ENCODE results near the gene COL8A2. TPM values are rescaled to one million over a fixed set of nuclear protein-coding genes. Genes with fewer than 3 reads are reported as not detected.

Gene COL8A2
- total RNA-seq, 4 donors from 2014 or later, result 43.3 to 57.8 (median 50.6) TPM

DNA sequence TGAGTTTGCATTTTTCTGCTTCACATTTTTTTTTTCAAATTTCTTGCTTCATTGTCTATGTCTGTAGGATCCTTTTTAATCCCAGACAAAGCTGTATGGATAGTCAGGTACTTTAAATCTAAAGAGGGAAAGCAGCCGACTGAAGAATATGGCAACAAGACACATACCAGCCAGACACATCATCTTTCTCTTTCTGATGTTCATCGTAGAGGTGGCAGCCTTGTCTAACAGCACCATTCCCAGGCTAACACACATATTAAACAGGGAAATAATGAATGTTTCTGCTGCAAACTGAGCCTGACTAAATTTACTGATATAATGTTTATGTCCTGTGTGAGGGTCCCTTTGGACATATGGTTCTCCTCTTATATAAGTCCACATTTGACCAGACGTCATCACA, 44.8 kb downstream of the COL8A2 start:
- H3K36me3 ChIP-seq, result no peaks in the 10 kb centered on the region
- WGBS, 2 donors (ENCODE audit: low coverage in 1 of 2), result 18 to 52% methylated on average over 3 of the region's 3 CpGs
- no peak overlapping the region for H3K4me3 ChIP-seq
- H3K4me1 ChIP-seq, result peaks cover 0 to 16% (median 8%) of the 10 kb centered on the region in 3 donors
- TF ChIP-seq POLR2AphosphoS5 (IDR thresholded peaks at IDR 0.05) (no peak), POLR2A (IDR thresholded peaks at IDR 0.05) (no peak), EP300 (IDR thresholded peaks at IDR 0.05) (no peak)
- TF ChIP-seq, protein P1, sequence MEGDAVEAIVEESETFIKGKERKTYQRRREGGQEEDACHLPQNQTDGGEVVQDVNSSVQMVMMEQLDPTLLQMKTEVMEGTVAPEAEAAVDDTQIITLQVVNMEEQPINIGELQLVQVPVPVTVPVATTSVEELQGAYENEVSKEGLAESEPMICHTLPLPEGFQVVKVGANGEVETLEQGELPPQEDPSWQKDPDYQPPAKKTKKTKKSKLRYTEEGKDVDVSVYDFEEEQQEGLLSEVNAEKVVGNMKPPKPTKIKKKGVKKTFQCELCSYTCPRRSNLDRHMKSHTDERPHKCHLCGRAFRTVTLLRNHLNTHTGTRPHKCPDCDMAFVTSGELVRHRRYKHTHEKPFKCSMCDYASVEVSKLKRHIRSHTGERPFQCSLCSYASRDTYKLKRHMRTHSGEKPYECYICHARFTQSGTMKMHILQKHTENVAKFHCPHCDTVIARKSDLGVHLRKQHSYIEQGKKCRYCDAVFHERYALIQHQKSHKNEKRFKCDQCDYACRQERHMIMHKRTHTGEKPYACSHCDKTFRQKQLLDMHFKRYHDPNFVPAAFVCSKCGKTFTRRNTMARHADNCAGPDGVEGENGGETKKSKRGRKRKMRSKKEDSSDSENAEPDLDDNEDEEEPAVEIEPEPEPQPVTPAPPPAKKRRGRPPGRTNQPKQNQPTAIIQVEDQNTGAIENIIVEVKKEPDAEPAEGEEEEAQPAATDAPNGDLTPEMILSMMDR (IDR thresholded peaks at IDR 0.05), result no peak
- no peak for ATAC-seq
- peaks cover 13% of the 10 kb centered on the region for H3K27me3 ChIP-seq
- no peaks in the 10 kb centered on the region for H3K9me3 ChIP-seq
- no peak overlapping the region for H3K27ac ChIP-seq

DNA sequence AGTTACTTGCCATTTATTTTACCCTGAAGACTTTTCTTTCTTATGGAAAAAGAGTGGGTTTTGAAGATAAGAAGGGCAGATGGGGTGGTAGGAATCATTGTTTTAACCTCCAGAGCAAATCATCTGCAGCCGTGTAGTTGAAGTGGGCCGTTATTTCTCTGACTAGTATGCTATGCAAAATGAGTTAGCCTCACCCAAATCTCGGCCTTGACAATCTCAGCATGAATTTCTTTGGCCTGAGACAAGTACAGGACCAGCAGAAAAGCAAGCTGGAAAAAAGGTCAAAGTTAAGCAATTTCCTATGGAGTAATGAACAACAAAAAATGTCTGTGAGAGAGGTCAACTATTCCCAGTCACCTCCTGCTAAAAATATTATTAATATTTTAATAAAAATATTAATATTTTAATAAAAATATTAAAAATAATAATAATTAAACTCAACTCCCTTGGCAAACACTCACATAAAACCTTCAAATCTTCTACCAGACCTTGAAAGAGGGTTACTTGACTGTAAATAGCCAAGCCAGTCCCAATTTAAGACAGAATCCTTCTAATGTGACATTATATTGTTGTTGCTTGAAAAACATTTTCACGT, 47.9 kb downstream of the COL8A2 start:
- TF ChIP-seq EP300 (IDR thresholded peaks at IDR 0.05) (no peak), POLR2A (IDR thresholded peaks at IDR 0.05) (no peak), POLR2AphosphoS5 (IDR thresholded peaks at IDR 0.05) (no peak)
- TF ChIP-seq, protein P1 (IDR thresholded peaks at IDR 0.05), result no peak
- Histone ChIP-seq H3K27ac (no peak overlapping the region), H3K4me3 (no peak overlapping the region), H3K9me3 (no peaks in the 10 kb centered on the region), H3K4me1 (no peaks in the 10 kb centered on the region), H3K36me3 (no peaks in the 10 kb centered on the region), H3K27me3 (no peaks in the 10 kb centered on the region)
- 49 to 62% methylated on average over 4 of the region's 4 CpGs for WGBS, 2 donors (ENCODE audit: low coverage in 1 of 2)
- no peak for ATAC-seq

DNA sequence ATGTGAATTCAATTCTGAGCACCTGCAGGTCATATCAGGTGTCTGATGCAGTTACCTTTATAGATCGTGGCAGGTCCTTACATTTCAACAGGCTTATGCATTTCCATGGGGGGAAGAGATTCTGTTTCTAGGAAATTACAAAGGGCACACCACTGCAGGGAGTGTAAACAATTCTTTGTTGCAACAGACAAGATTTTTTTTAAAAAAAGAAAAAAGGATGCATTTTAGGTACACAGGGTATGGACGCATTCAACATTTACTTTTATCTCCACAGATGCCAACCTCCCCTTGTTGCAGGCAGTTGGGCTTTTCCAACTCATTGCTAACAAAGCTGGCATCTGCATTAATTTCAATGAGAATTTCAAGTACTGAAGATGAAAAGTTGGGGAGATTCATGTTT, 54.7 kb downstream of the COL8A2 start:
- Histone ChIP-seq H3K4me3 (no peak overlapping the region), H3K4me1 (no peaks in the 10 kb centered on the region), H3K9me3 (no peaks in the 10 kb centered on the region), H3K27ac (no peak overlapping the region), H3K36me3 (no peaks in the 10 kb centered on the region), H3K27me3 (no peaks in the 10 kb centered on the region)
- WGBS, 2 donors (ENCODE audit: low coverage in 1 of 2), result 77 to 100% methylated on average over 2 of the region's 2 CpGs
- TF ChIP-seq EP300 (IDR thresholded peaks at IDR 0.05), result no peak
- TF ChIP-seq, protein P1 (IDR thresholded peaks at IDR 0.05), result no peak
- TF ChIP-seq POLR2A (IDR thresholded peaks at IDR 0.05), result no peak
- TF ChIP-seq POLR2AphosphoS5 (IDR thresholded peaks at IDR 0.05), result no peak
- no peak for ATAC-seq

DNA sequence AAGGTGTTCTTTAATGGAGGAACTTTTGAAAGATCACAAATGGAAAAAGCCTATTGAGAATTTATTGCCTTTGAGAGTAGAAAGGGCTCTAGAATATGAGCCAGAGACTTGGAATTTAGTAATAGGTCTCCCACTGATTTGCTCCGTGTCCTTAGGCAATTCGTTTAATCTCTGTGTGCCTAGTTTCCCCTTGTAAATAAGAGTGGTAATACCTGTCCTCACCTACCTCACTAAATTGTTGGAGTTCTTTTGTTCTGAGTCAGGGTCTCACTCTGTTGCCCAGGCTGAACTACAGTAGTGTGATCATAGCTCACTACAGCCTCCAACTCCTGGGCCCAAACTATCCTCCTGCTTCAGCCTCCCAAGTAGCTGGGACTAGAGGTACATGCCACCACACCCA, 56.2 kb downstream of the COL8A2 start:
- H3K4me3 ChIP-seq, result no peak overlapping the region
- TF ChIP-seq, protein P1 (IDR thresholded peaks at IDR 0.05), result no peak
- TF ChIP-seq EP300 (IDR thresholded peaks at IDR 0.05) (no peak), POLR2A (IDR thresholded peaks at IDR 0.05) (no peak), POLR2AphosphoS5 (IDR thresholded peaks at IDR 0.05) (no peak)
- no peak for ATAC-seq
- WGBS, 2 donors (ENCODE audit: low coverage in 1 of 2), result 95 to 100% methylated on average over 2 of the region's 2 CpGs
- H3K9me3 ChIP-seq, result no peaks in the 10 kb centered on the region
- no peak overlapping the region for H3K27ac ChIP-seq
- H3K36me3 ChIP-seq, result peaks cover 0 to 3% of the 10 kb centered on the region in 2 donors
- no peaks in the 10 kb centered on the region for H3K27me3 ChIP-seq
- H3K4me1 ChIP-seq, result no peaks in the 10 kb centered on the region

DNA sequence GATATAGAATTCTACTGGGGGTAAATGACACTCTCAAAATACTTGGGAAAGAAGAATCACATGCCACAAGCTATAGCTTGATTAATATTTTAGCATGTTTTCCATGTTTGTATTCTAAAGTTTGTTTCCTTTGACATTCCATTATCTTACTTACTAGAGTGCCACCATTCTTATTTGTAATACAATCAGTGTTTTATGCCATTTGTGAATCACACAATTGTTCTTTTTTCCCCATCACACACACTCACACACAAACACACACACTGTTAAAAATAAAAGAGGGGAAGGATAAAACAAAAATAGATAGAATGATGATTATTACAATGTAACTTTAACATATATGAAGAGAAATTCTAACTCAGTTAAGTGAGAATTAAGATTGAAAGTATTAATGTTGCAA, 57.2 kb downstream of the COL8A2 start:
- Histone ChIP-seq H3K4me1 (no peaks in the 10 kb centered on the region), H3K27ac (no peak overlapping the region), H3K27me3 (no peaks in the 10 kb centered on the region), H3K4me3 (no peak overlapping the region), H3K36me3 (peaks cover 0 to 6% of the 10 kb centered on the region in 2 donors), H3K9me3 (no peaks in the 10 kb centered on the region)
- no peak for TF ChIP-seq POLR2AphosphoS5 (IDR thresholded peaks at IDR 0.05)
- TF ChIP-seq EP300 (IDR thresholded peaks at IDR 0.05), result no peak
- no peak for TF ChIP-seq POLR2A (IDR thresholded peaks at IDR 0.05)
- TF ChIP-seq, protein P1 (IDR thresholded peaks at IDR 0.05), result no peak
- no peak for ATAC-seq
